Gastroesophageal sphincter (tissue), 4 donors: ENCODE measurements around the gene KLHL26. TPM values are rescaled to one million over a fixed set of nuclear protein-coding genes. Genes with fewer than 3 reads are reported as not detected.
"Not testable (repeated sequence)": the region's sequence is repeated elsewhere in the genome, so short reads cannot be mapped to it uniquely, and the experiment has no call there.

Source experiments
- ATAC-seq: fragments of 150-250 bp; one replicate; pipeline ENCODE4 v1.9.1; 2016; ENCODE audit warnings: mild to moderate bottlenecking, moderate library complexity
- H3K27ac ChIP-seq, 4 donors: fragments of 200-600 bp; sonication (generic) in 3 of 4; 1 replicate in 3 of 4; 2 replicates in 1 of 4; pipeline ENCODE4 v1.5.1; 2016 to 2019
- H3K27me3 ChIP-seq: fragments of 200-600 bp; sonication (generic); one replicate; pipeline ENCODE4 v1.5.1; 2019
- H3K36me3 ChIP-seq, 2 donors: fragments of 200-600 bp; sonication (generic); one replicate each; pipeline ENCODE4 v1.5.1; 2019; ENCODE audit warnings: control low read depth in 1 of 2
- H3K4me1 ChIP-seq, 3 donors: fragments of 200-600 bp; sonication (generic); 1 replicate in 2 of 3; 2 replicates in 1 of 3; pipeline ENCODE4 v1.5.1; 2016 to 2019; ENCODE audit warnings: control low read depth in 2 of 3
- H3K4me3 ChIP-seq, 2 donors: fragments of 200-600 bp; sonication (generic); one replicate each; pipeline ENCODE4 v1.5.1; 2019; ENCODE audit warnings: mild to moderate bottlenecking in 1 of 2, moderate library complexity in 1 of 2
- H3K9me3 ChIP-seq, 3 donors: fragments of 200-600 bp; sonication (generic); one replicate each; pipeline ENCODE4 v1.5.1; 2017 to 2019; ENCODE audit warnings: control low read depth in 2 of 3
- CTCF ChIP-seq, 4 experiments: fragments of 200-600 bp in 2 of 4; fragments of 450-650 bp in 2 of 4; sonication (generic) in 1 of 4; IDR thresholded peaks; one replicate each; pipeline ENCODE4 v1.5.1; 2017 to 2019; ENCODE audit warnings: antibody characterized with exemption in 4 of 4, mild to moderate bottlenecking in 2 of 4, moderate library complexity in 2 of 4
- EP300 ChIP-seq: sonication (generic); formaldehyde crosslinking; IDR thresholded peaks from one replicate; pipeline ENCODE4 v1.6.1; 2017; ENCODE audit warnings: antibody characterized with exemption, mild to moderate bottlenecking
- POLR2A ChIP-seq, 2 donors: fragments of 450-650 bp; IDR thresholded peaks; one replicate each; pipeline ENCODE4 v1.6.1; 2017; ENCODE audit warnings: antibody characterized with exemption in 2 of 2, mild to moderate bottlenecking in 2 of 2, moderate library complexity in 1 of 2
- POLR2AphosphoS5 ChIP-seq: sonication (generic); formaldehyde crosslinking; IDR thresholded peaks from one replicate; pipeline ENCODE4 v1.6.1; 2017; ENCODE audit warnings: antibody characterized with exemption
- WGBS, 2 donors: methylation state at CpG; one replicate each; pipeline ENCODE4 v1.1.5; 2018; ENCODE audit warnings: low coverage in 1 of 2; 5-methylcytosine and 5-hydroxymethylcytosine counted together
- total RNA-seq, 4 donors: library from RNA; depleted of rRNA; stranded (reverse); fragments of >200 nt; gene quantifications; one replicate each; pipeline ENCODE4 v1.1.0, GENCODE V29; 2016

Gene KLHL26
- total RNA-seq, 4 donors from 2014 or later = 12.9 to 19.0 (median 14.6) TPM

- Histone ChIP-seq H3K4me1 (peaks cover 0 to 91% (median 38%) of the 10 kb centered on the region in 3 donors), H3K27me3 (no peaks in the 10 kb centered on the region), H3K36me3 (peaks cover 0 to 5% of the 10 kb centered on the region in 2 donors), H3K9me3 (no peaks in the 10 kb centered on the region), H3K27ac (peak overlapping the region in 2 of 4 donors; percentile 75 to 82), H3K4me3 (no peak overlapping the region)
- no peak for ATAC-seq
- TF ChIP-seq EP300 = no peak
- peak; percentile 28 for TF ChIP-seq POLR2AphosphoS5
- WGBS, 2 donors = 33 to 66% methylated on average over 4 to 9 of the region's 11 CpGs
Measured at GRCh38 chr19:18674616-18675015, 37.8 kb downstream of the KLHL26 start.

- no peaks in the 10 kb centered on the region for H3K27me3 ChIP-seq
- peak overlapping the region in 2 of 4 donors; percentile 13 to 82 for H3K27ac ChIP-seq
- H3K9me3 ChIP-seq = no peaks in the 10 kb centered on the region
- TF ChIP-seq CTCF (IDR thresholded peaks at IDR 0.05) = peak in 3 of 4 experiments; percentile 27 to 43 (median 32)
- no peak for TF ChIP-seq POLR2AphosphoS5
- H3K4me1 ChIP-seq = peaks cover 0 to 79% (median 34%) of the 10 kb centered on the region in 3 donors
- H3K4me3 ChIP-seq = no peak overlapping the region
- WGBS, 2 donors = 46% methylated on average over 4 of the region's 5 CpGs; no CpG with 5 or more reads in 1 of the 2 donors
- no peak for ATAC-seq
- H3K36me3 ChIP-seq = no peaks in the 10 kb centered on the region
Measured at GRCh38 chr19:18675779-18676178, 39.0 kb downstream of the KLHL26 start.

- H3K27ac ChIP-seq = no peak overlapping the region
- H3K27me3 ChIP-seq = no peaks in the 10 kb centered on the region
- peaks cover 0 to 70% (median 27%) of the 10 kb centered on the region in 3 donors for H3K4me1 ChIP-seq
- no peak for ATAC-seq
- no peaks in the 10 kb centered on the region for H3K36me3 ChIP-seq
- TF ChIP-seq CTCF (IDR thresholded peaks at IDR 0.05) = no peak
- no peaks in the 10 kb centered on the region for H3K9me3 ChIP-seq
- no peak overlapping the region for H3K4me3 ChIP-seq
- WGBS, 2 donors = 81 to 90% methylated on average over 4 to 6 of the region's 7 CpGs
Measured at GRCh38 chr19:18676692-18677091, 39.9 kb downstream of the KLHL26 start.

- Histone ChIP-seq H3K4me1 (peaks cover 0 to 65% (median 22%) of the 10 kb centered on the region in 3 donors), H3K27ac (peak overlapping the region in 1 of 4 donors; percentile 52), H3K36me3 (no peaks in the 10 kb centered on the region), H3K4me3 (no peak overlapping the region), H3K27me3 (no peaks in the 10 kb centered on the region), H3K9me3 (no peaks in the 10 kb centered on the region)
- ATAC-seq = no peak
- TF ChIP-seq POLR2AphosphoS5 = no peak
- no peak for TF ChIP-seq POLR2A (IDR thresholded peaks at IDR 0.05)
- no peak for TF ChIP-seq CTCF (IDR thresholded peaks at IDR 0.05)
- TF ChIP-seq EP300 = no peak
- 86 to 100% methylated on average over 2 to 6 of the region's 13 CpGs for WGBS, 2 donors
Measured at GRCh38 chr19:18677156-18677555, 40.3 kb downstream of the KLHL26 start.

DNA sequence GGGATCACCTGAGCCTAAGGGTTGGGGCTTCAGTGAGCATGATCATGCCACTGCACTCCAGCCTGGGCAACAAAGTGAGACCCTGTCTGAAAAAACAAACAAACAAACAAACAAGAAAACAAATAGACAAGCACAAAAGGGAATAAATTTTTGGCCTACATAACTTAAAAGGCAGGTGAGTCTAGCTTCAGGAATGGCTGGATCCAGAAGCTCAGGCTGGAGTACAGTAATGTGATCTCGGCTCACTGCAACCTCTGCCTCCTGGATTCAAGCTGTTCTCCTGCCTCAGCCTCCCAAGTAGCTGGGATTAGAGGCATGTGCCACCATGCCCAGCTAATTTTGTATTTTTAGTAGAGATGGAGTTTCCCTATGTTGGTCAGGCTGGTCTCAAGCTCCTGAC lies 43.3 kb downstream of the KLHL26 start:
- 89 to 100% methylated on average over 1 of the region's 1 CpG for WGBS, 2 donors
- H3K27me3 ChIP-seq, H3K36me3 ChIP-seq, H3K27ac ChIP-seq, H3K4me3 ChIP-seq, H3K9me3 ChIP-seq, ATAC-seq: not testable (repeated sequence)
- peaks cover 0 to 57% (median 24%) of the 10 kb centered on the region in 3 donors for H3K4me1 ChIP-seq

DNA sequence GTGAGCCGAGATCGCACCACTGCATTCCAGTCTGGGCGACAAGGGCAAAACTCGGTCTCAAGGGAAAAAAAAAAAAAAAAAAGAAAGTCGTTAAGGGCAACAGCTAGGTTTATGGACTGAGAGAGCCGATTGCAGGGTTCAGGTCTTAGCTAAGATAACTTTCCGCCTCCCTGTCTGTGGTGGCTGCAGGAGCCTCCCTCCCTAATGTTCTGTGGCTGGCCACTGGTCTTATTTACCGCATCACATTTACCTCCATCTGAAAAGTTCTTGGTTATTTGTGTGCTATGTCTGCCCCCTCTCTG lies 45.9 kb downstream of the KLHL26 start:
- H3K27me3 ChIP-seq = no peaks in the 10 kb centered on the region
- H3K4me1 ChIP-seq = peaks cover 0 to 48% (median 18%) of the 10 kb centered on the region in 3 donors
- no peak for ATAC-seq

More for the DNA sequence above, 45.9 kb downstream of the KLHL26 start:
- 29 to 59% methylated on average over 4 to 8 of the region's 8 CpGs for WGBS, 2 donors
- H3K27ac ChIP-seq = peak overlapping the region in 3 of 4 donors; percentile 83 to 90 (median 86)
- no peaks in the 10 kb centered on the region for H3K9me3 ChIP-seq
- TF ChIP-seq POLR2AphosphoS5 = no peak
- TF ChIP-seq CTCF (IDR thresholded peaks at IDR 0.05) = no peak
- TF ChIP-seq POLR2A (IDR thresholded peaks at IDR 0.05) = no peak
- no peak for TF ChIP-seq EP300
- H3K36me3 ChIP-seq = no peaks in the 10 kb centered on the region
- peak overlapping the region; percentile 33 to 56 for H3K4me3 ChIP-seq
